HG03139 (cell line): Measurements from ENCODE around the gene PSKH1.

ENCODE experiments used
- ATAC-seq: cut with Tn5 transposase; IDR thresholded peaks from one replicate; pipeline ENCODE4 v1.9.1; 2021; ENCODE audit not compliant: unreplicated experiment

Gene PSKH1

DNA sequence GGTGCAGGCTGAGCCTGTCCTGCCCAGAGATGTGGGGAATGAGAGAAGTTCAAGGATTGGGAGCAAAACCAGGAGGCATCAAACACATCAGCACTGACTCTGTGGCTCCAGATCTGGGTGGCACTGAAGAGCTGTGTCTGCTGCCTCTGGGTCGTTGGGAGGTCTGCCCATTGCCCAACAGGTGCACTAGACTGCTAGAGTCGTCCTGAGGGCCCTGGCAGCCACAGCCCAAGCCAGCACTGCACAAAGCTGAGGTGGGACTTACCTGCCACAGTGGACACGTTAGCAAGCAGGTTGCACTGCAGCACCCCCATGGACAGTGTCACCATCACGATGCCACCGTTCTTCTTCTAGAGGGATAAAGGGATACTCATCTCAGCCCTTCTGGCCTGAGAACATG, 84.0 kb downstream of the PSKH1 start:
- ATAC-seq = no peak

GRCh38 chr16:67977469-67978227, 84.6 kb downstream of the PSKH1 start:
- ATAC-seq = no peak
